A549 (cell line): Measurements from ENCODE around the gene DEGS1. TPM values are rescaled to one million over a fixed set of nuclear protein-coding genes. Genes with fewer than 3 reads are reported as not detected.

ENCODE experiments used
- ATAC-seq, 2 experiments: fragments of 200-7000 bp in 1 of 2; fragments of >200 bp in 1 of 2; cut with Nextera tagmentation in 1 of 2; cut with Tn5 transposase in 1 of 2; 3 replicates each; pipeline versions ENCODE4 v1.8.0 to v1.9.1; 2018 to 2020; ENCODE audit warnings: mild to moderate bottlenecking in 1 of 2, moderate library complexity in 1 of 2
- CTCF ChIA-PET: fragments of 300-600 bp; sonication (Branson Sonifier 250); formaldehyde crosslinking; extraction: SDS; loops from one replicate; lab custom pipeline; 2021; ENCODE audit warnings: antibody characterized with exemption, inconsistent platforms; lab: Yijun Ruan, JAX
- POLR2A ChIA-PET: fragments of 350-600 bp; formaldehyde crosslinking; extraction: SDS; loops from one replicate; lab custom pipeline; 2021; ENCODE audit warnings: antibody characterized with exemption, inconsistent platforms; lab: Yijun Ruan, JAX
- DNase-seq, 2 experiments: peaks; one replicate each; pipeline versions ENCODE4 v3.0.0 to v3.0.0-alpha.2; 2011 to 2016; ENCODE audit warnings: low read depth in 1 of 2, low spot score in 1 of 2
- FAIRE-seq: peaks from 2 replicates; lab custom pipeline; 2011; peaks lifted over from hg19 to GRCh38; lab: Jason Lieb, UNC
- H3K27ac ChIP-seq, 2 experiments: fragments of >200 bp; sonication (Bioruptor Twin); formaldehyde crosslinking; 3 replicates each; pipeline ENCODE4 v1.5.1; 2016 to 2017
- H3K4me1 ChIP-seq: fragments of >200 bp; sonication (Bioruptor Twin); formaldehyde crosslinking; 3 replicates; pipeline ENCODE4 v1.6.1; 2016
- H3K4me2 ChIP-seq: fragments of >200 bp; sonication (Bioruptor Twin); formaldehyde crosslinking; 3 replicates; pipeline ENCODE4 v1.6.1; 2016
- H3K4me3 ChIP-seq: fragments of >200 bp; sonication (Bioruptor Twin); formaldehyde crosslinking; 3 replicates; pipeline ENCODE4 v1.5.1; 2016
- H3K9me3 ChIP-seq: fragments of >200 bp; sonication (Bioruptor Twin); formaldehyde crosslinking; 3 replicates; pipeline ENCODE4 v1.6.1; 2016
- ATOH8 ChIP-seq: fragments of 250-450 bp; sonication (Bioruptor Pico); IDR thresholded peaks from 2 replicates; pipeline ENCODE4 v1.5.0; 2020; ENCODE audit warnings: low read depth, mild to moderate bottlenecking, moderate library complexity
- BCL3 ChIP-seq: fragments of >200 bp; sonication (Bioruptor Twin); formaldehyde crosslinking; IDR thresholded peaks from 3 replicates; pipeline ENCODE4 v1.6.1; 2016
- BHLHE40 ChIP-seq: IDR thresholded peaks from 2 replicates; pipeline ENCODE4 v1.6.1; 2012; ENCODE audit warnings: low read depth, low read length, inconsistent platforms
- CHD2 ChIP-seq: fragments of 150-350 bp; IDR thresholded peaks from 2 replicates; pipeline ENCODE4 v1.6.1; 2014; ENCODE audit warnings: low read length; ENCODE audit not compliant: partially characterized antibody
- CTCF ChIP-seq: fragments of >200 bp; sonication (Bioruptor Twin); formaldehyde crosslinking; IDR thresholded peaks from 3 replicates; pipeline ENCODE4 v1.5.1; 2016
- EHMT2 ChIP-seq: fragments of 200-600 bp; sonication (generic); IDR thresholded peaks from 2 replicates; pipeline ENCODE4 v1.6.1; 2016; ENCODE audit warnings: antibody characterized with exemption, low read depth, mild to moderate bottlenecking, moderate library complexity
- FOSB ChIP-seq: fragments of 250-450 bp; sonication (Bioruptor Pico); IDR thresholded peaks from 2 replicates; pipeline ENCODE4 v1.5.0; 2020; ENCODE audit warnings: mild to moderate bottlenecking, moderate library complexity
- HDAC2 ChIP-seq: fragments of 200-600 bp; sonication (generic); IDR thresholded peaks from 2 replicates; pipeline ENCODE4 v1.6.1; 2016
- JUN ChIP-seq, 2 experiments: fragments of >200 bp; sonication (Bioruptor Twin); formaldehyde crosslinking; IDR thresholded peaks; 2 replicates in 1 of 2; 3 replicates in 1 of 2; pipeline ENCODE4 v1.6.1; 2016 to 2017
- MAX ChIP-seq: IDR thresholded peaks from 2 replicates; pipeline ENCODE4 v1.6.1; 2012
- MAZ ChIP-seq: fragments of 150-350 bp; IDR thresholded peaks from 2 replicates; pipeline ENCODE4 v1.6.1; 2014; ENCODE audit warnings: antibody characterized with exemption, low read depth, low read length, borderline replicate concordance
- MYC ChIP-seq: IDR thresholded peaks from 2 replicates; pipeline ENCODE4 v1.6.1; 2012; ENCODE audit warnings: mild to moderate bottlenecking, inconsistent platforms, low read length, improper control_type of control experiment, borderline replicate concordance
- NPAS2 ChIP-seq: fragments of 250-450 bp; sonication (Bioruptor Pico); IDR thresholded peaks from 2 replicates; pipeline ENCODE4 v1.8.0; 2022; ENCODE audit warnings: mild to moderate bottlenecking, moderate library complexity, borderline replicate concordance
- PBX3 ChIP-seq: IDR thresholded peaks from 2 replicates; pipeline ENCODE4 v1.6.1; 2012
- PHF8 ChIP-seq: fragments of 200-600 bp; sonication (generic); IDR thresholded peaks from 2 replicates; pipeline ENCODE4 v1.6.1; 2016; ENCODE audit warnings: low read depth, mild to moderate bottlenecking, antibody characterized with exemption, moderate library complexity, borderline replicate concordance
- POLR2A ChIP-seq: IDR thresholded peaks from 2 replicates; pipeline ENCODE4 v1.6.1; 2012; ENCODE audit warnings: mild to moderate bottlenecking, low read length
- RCOR1 ChIP-seq: fragments of 150-350 bp; IDR thresholded peaks from 2 replicates; pipeline ENCODE4 v1.6.1; 2014; ENCODE audit warnings: antibody characterized with exemption, low read length, low read depth
- REST ChIP-seq: fragments of 200-600 bp; sonication (generic); IDR thresholded peaks from 2 replicates; pipeline ENCODE4 v1.6.1; 2016; ENCODE audit warnings: antibody characterized with exemption, mild to moderate bottlenecking, moderate library complexity
- SREBF2 ChIP-seq: fragments of 450-650 bp; IDR thresholded peaks from 2 replicates; pipeline ENCODE4 v1.6.1; 2014; ENCODE audit warnings: mild to moderate bottlenecking, moderate library complexity
- USF2 ChIP-seq: fragments of 450-650 bp; IDR thresholded peaks from 2 replicates; pipeline ENCODE4 v1.6.1; 2014; ENCODE audit warnings: antibody characterized with exemption
- ZNF302 ChIP-seq: fragments of 250-450 bp; sonication (Bioruptor Pico); IDR thresholded peaks from 2 replicates; pipeline ENCODE4 v1.9.0; 2021; ENCODE audit warnings: inconsistent platforms, mild to moderate bottlenecking, moderate library complexity
- WGBS: methylation state at CpG from one replicate; pipeline ENCODE4 v1.1.6; 2017; ENCODE audit errors: missing lambda C conversion rate; 5-methylcytosine and 5-hydroxymethylcytosine counted together
- polyA minus RNA-seq: library from RNA; depleted of rRNA, polyadenylated mRNA; stranded (reverse); fragments of >200 nt; gene quantifications from 2 replicates; pipeline ENCODE4 v1.2.3, GENCODE V29; 2011; rRNA and poly(A)+ RNA removed
- polyA plus RNA-seq, 4 experiments: library from polyadenylated mRNA; depleted of rRNA in 3 of 4; stranded (reverse); fragments of >200 nt; fragmentation: RNase III in 1 of 4; extraction: RNeasy Plus Mini Kit Qiagen cat#74134 plus additional on column Dnase treatment in 1 of 4; gene quantifications; 2 replicates in 3 of 4; 3 replicates in 1 of 4; pipeline ENCODE4 v1.2.3, GENCODE V29; 2011 to 2017

DEGS1 gene
- 99.3 and 112 TPM in 2 replicates for polyA plus RNA-seq (2011; rRNA removed)
- polyA plus RNA-seq (2012; cell fraction: cytosol; rRNA removed) = 50.7 and 60.6 TPM in 2 replicates
- 26.1 and 35.0 TPM in 2 replicates for polyA plus RNA-seq (2012; cell fraction: nucleus; rRNA removed)
- polyA plus RNA-seq (2017; fragmentation: RNase III; extraction: RNeasy Plus Mini Kit Qiagen cat#74134 plus additional on column Dnase treatment) = 104 to 109 TPM (median 106 TPM) in 3 replicates
- polyA minus RNA-seq = 26.5 and 31.2 TPM in 2 replicates

GRCh38 chr1:224182866-224183590 lies at the start of gene DEGS1:
Gene DEGS1, plus strand, starts transcription at chr1:224183240. Its CDS starts 97 bp downstream, at chr1:224183337.
- DNase-seq (peak; percentile 83 to 94), FAIRE-seq (no peak), ATAC-seq (peak; percentile 94 to 95)
- H3K4me2 ChIP-seq = peak within 1 kb of the TSS; percentile 81
- H3K9me3 ChIP-seq = peaks cover 3% of the 10 kb centered on the region; the same call in 1 of the 3 replicates
- TF ChIP-seq BHLHE40 (no peak), EHMT2 (no peak), ATOH8 (CRISPR knock-in tag) (no peak), CHD2 (peak; percentile 48), USF2 (no peak), HDAC2 (no peak), JUN (IDR thresholded peaks at IDR 0.05) (peak; percentile 65 to 93; a peak in 4 of 5 replicates), MAZ (no peak), RCOR1 (no peak), BCL3 (peak; percentile 75; the same call in 1 of the 3 replicates), SREBF2 (no peak), MYC (peak; percentile 83; the same call in 1 of the 2 replicates), ZNF302 (CRISPR knock-in tag) (no peak), FOSB (CRISPR knock-in tag) (no peak), MAX (peak; percentile 70), NPAS2 (no peak), CTCF (no peak), PHF8 (peak; percentile 64; the same call in 1 of the 2 replicates), REST (no peak), PBX3 (no peak), POLR2A (peak; percentile 75)
- H3K4me3 ChIP-seq = peak within 1 kb of the TSS; percentile 93
- ChIA-PET CTCF (interaction anchor here (0.6 to 2.0 kb wide), 6 partner anchors 15 to 495 kb away, joined by 3 to 6 read pairs (median 4); no protein-coding TSS in a partner anchor), POLR2A (interaction anchor here (0.6 to 2.2 kb wide), 10 partner anchors 9 to 476 kb away, joined by 3 to 11 read pairs (median 4); partner anchors contain the start of genes NVL and WDR26)
- 2% methylated on average over 26 of the region's 94 CpGs for WGBS
- H3K27ac ChIP-seq = peak within 1 kb of the TSS; percentile 96 to 97
- H3K4me1 ChIP-seq = peaks cover 11% of the 10 kb centered on the region; the same call in 2 of the 3 replicates
